ENCODE results near the gene MAG. TPM values are rescaled to one million over a fixed set of nuclear protein-coding genes. Genes with fewer than 3 reads are reported as not detected.

The MAG gene
- polyA plus RNA-seq, 6 donors from 2014 or later = 0.12 to 0.41 (median 0.29) TPM; not detected in 2

Other genes with a start within 250 kb of the MAG start
- not detected for gene FXYD3, start 176.3 kb upstream of the MAG start, polyA plus RNA-seq (ENCODE audit: low read depth in 6 of 6)
- not detected for gene LGI4, start 157.1 kb upstream of the MAG start, polyA plus RNA-seq (ENCODE audit: low read depth in 6 of 6)
- gene FXYD1, start 153.3 kb upstream of the MAG start, polyA plus RNA-seq (ENCODE audit: low read depth in 6 of 6) = 1 to 10 TPM; 1.0 to 2.7 (median 1.2) TPM
- gene FXYD7, start 148.9 kb upstream of the MAG start, polyA plus RNA-seq (ENCODE audit: low read depth in 6 of 6) = 1 to 10 TPM; 2.0 to 4.5 (median 3.4) TPM
- 100 to 1,000 TPM; 290 to 440 (median 351) TPM for gene FXYD5, start 137.4 kb upstream of the MAG start, polyA plus RNA-seq (ENCODE audit: low read depth in 6 of 6)
- not detected for gene FAM187B, start 63.4 kb upstream of the MAG start, polyA plus RNA-seq (ENCODE audit: low read depth in 6 of 6)
- 10 to 100 TPM; 11.7 to 46.3 (median 34.8) TPM for gene LSR, start 43.2 kb upstream of the MAG start, polyA plus RNA-seq (ENCODE audit: low read depth in 6 of 6)
- 10 to 100 TPM in 4 of 6 donors, 1 to 10 TPM in 2; 1.9 to 15.5 (median 10.4) TPM for gene USF2, start 23.2 kb upstream of the MAG start, polyA plus RNA-seq (ENCODE audit: low read depth in 6 of 6)
- under 1 TPM in 1 of 6 donors, not detected in 5; 0.12 TPM for gene HAMP, start 9.6 kb upstream of the MAG start, polyA plus RNA-seq (ENCODE audit: low read depth in 6 of 6)
- gene CD22, start 37.0 kb downstream of the MAG start, polyA plus RNA-seq (ENCODE audit: low read depth in 6 of 6) = 100 to 1,000 TPM; 364 to 971 (median 552) TPM
- gene FFAR1, start 55.7 kb downstream of the MAG start, polyA plus RNA-seq (ENCODE audit: low read depth in 6 of 6) = 1 to 10 TPM in 2 of 6 donors, under 1 TPM in 4; 0.14 to 1.9 (median 0.75) TPM
- gene FFAR3, start 66.3 kb downstream of the MAG start, polyA plus RNA-seq (ENCODE audit: low read depth in 6 of 6) = under 1 TPM in 1 of 6 donors, not detected in 5; 0.17 TPM
- not detected for gene GPR42, start 78.9 kb downstream of the MAG start, polyA plus RNA-seq (ENCODE audit: low read depth in 6 of 6)
- gene FFAR2, start 156.1 kb downstream of the MAG start, polyA plus RNA-seq (ENCODE audit: low read depth in 6 of 6) = not detected
- not detected for gene KRTDAP, start 198.3 kb downstream of the MAG start, polyA plus RNA-seq (ENCODE audit: low read depth in 6 of 6)
- 1 to 10 TPM in 2 of 6 donors, not detected in 4; 2.6 to 3.1 TPM for gene DMKN, start 221.5 kb downstream of the MAG start, polyA plus RNA-seq (ENCODE audit: low read depth in 6 of 6)
- not detected for gene SBSN, start 236.2 kb downstream of the MAG start, polyA plus RNA-seq (ENCODE audit: low read depth in 6 of 6)
- gene GAPDHS, start 241.3 kb downstream of the MAG start, polyA plus RNA-seq (ENCODE audit: low read depth in 6 of 6) = not detected